GM18498 (cell line): ENCODE measurements around the gene SMARCD1.
A peak's percentile ranks its signal among the peaks of the same experiment; 100 is the strongest.

ENCODE experiments used
- ATAC-seq: cut with Tn5 transposase; IDR thresholded peaks from one replicate; pipeline ENCODE4 v1.9.1; 2021; ENCODE audit warnings: mild to moderate bottlenecking, moderate library complexity; ENCODE audit not compliant: unreplicated experiment

Gene SMARCD1

DNA sequence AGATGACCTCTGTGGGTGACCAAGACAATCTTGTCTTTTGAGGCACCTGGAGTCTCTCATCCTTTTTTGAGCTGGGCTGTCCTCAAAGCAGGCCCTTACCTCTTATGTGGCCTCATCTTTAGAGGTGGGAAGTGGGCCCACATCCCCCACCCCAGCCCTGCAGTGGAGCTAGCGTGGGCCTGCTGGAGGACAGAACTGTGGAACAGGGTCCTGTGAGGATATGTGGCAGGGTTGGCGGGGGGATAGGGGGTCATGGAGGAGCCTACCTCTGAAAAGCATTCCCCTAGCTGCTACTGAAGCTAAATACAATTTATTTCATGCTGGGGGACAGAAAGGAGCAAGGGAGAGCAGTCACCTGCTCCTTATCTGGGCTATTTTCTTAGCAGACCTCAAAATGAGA lies 18.2 kb downstream of the SMARCD1 start:
- no peak for ATAC-seq

DNA sequence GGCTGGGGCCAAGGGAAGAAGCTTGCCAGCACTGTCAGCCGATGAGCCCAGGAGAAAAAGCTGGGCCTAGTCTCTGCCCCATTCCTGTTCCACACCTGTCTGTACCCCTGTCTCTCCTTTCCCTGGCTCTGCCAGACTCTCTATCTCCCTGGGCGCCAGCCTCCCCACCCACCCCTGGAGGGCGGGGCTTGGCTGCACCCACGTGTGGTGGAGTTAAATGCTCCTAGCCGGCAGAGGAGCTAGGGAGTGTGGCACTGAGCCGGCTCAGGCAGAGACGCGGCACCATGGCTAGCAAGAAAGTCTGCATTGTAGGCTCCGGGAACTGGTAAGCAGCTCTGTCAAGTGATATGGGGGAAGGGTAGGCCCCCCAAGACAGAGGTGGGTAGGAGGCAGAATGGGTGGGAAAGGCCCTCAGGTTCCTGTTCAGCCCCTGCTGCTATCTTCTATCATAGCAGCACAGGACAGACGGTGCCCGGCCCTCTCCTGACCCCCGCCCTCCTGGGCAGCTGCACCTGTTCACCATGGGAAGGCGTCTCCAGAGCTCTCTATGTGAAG lies 18.7 kb downstream of the SMARCD1 start, which contains the start of gene GPD1:
GPD1 (plus strand) TSS at position 242 of the 555 bp plus-strand sequence; CDS start at position 285, 43 bp downstream.
- ATAC-seq, result no peak

DNA sequence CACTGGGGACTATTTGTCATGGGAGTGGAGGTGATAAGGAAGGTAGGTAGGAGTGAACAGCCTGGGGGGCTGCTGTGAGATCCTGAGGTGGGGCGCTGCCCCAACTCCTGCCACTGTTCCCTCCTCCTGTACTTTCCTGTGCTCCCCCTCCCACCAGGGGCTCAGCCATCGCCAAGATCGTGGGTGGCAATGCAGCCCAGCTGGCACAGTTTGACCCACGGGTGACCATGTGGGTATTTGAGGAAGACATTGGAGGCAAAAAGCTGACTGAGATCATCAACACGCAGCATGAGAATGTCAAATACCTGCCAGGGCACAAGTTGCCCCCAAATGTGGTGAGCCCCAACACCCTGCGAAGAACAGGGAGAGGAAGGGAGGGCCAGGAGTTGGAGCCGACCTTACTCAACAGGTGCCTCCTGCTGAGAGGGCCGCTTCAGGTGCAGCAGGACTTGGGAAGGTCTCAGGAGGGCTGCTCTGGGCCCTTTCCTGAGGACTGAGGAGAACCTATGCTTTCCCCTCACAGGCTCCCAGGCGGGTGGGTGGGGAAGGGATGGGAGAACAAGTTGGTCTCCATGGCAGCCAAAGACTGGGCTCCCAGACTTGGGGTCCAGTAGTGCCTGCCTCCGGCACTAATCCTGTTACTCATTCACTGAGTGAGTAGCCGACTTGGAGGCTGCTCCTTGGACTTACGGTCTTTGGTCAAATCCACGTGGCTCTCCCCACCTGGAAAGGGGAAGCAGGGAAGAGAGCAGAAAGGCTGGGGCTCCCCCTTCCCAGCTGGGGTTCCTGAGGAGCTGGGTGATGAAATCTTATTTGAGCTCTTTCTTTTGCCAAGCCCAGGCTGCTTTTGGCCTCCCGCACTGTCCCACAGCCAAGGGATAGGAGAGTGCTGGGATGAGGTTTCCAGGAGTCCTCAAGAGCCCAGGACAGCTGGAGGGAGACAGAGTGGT lies 19.6 kb downstream of the SMARCD1 start:
- ATAC-seq, result no peak

DNA sequence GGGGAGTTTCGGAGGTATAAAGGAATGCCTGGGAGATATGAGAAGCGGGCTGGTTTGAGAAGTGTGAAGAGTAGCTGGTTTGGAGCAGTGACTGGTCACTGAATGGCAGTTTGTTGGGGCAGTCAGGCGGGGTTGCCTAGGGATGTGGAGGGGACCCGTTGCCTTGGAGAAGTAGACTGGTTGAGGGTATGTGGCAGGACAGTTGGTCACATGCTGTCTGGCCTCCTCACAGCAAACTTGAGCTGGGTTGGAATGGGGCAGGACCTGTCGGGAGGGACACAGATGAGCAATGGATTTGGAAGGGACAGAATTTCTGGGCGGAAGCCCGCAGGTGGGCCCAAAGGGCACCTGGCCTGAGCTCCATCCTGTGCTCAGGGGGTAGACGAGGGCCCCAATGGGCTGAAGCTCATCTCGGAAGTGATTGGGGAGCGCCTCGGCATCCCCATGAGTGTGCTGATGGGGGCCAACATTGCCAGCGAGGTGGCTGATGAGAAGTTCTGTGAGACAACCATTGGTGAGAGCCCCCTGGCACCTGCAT lies 20.8 kb downstream of the SMARCD1 start:
- no peak for ATAC-seq

DNA sequence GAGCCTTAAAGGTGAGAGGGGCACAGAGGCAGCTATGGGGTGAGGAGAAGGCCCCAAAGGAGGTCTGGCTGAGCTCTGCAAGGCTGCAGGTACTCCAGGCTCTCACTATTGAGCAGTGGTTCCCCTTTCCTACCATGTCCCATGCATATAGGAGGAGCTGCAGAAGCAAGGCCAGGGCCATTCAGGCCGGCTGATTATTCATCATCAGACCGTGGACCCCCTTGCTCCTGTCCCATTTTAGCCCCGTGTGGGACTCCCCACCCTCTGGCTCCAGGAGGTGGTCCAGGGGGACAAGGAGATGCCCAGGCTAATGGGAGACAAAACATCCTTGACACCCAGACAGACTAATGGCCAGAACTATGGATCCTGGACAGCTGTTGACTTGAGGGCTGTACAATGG lies 21.8 kb downstream of the SMARCD1 start:
- ATAC-seq, result no peak

DNA sequence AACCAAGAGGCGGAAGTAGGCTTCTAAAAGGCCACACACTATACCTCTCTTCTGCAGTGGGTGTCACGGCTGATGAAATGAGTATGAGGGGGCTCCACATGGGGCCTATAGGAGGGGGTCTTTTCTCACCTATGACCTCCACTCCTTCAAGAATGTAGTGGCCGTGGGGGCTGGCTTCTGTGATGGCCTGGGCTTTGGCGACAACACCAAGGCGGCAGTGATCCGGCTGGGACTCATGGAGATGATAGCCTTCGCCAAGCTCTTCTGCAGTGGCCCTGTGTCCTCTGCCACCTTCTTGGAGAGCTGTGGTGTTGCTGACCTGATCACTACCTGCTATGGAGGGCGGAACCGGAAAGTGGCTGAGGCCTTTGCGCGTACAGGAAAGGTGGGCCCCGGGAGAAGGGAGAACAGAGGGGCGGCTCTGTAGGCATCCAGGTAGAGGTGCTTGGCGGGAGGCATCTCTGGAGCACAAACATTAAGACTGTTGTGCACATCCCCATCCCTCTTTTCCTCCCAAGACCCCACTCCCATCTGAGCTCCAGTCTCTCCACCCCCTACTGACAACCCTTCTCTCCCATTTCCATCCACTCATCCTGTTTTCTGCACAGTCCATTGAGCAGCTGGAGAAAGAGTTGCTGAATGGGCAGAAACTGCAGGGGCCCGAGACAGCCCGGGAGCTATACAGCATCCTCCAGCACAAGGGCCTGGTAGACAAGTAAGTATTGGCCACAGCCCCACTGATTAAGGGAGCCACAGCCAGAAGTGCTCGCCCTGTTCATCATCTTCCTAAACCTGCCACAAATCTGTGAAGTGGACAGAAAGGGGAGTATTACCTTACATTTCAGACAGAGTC lies 22.5 kb downstream of the SMARCD1 start:
- no peak for ATAC-seq

DNA sequence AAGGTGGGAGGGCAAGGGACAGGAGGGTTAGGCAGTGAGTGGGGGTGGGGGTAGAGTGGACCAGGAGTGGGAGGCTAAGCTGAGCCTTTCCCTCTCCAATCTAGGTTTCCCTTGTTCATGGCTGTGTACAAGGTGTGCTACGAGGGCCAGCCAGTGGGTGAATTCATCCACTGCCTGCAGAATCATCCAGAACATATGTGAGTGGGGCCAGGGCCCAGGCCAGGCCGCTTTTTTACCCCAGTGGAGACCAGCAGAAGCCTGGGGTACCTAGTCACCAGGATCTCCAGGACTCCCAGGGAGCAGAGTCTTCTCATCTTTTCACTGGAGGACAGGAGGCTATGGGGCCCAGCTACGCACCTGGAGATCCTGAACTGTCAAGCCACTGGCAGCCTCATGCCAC lies 24.2 kb downstream of the SMARCD1 start:
- ATAC-seq, result no peak

DNA sequence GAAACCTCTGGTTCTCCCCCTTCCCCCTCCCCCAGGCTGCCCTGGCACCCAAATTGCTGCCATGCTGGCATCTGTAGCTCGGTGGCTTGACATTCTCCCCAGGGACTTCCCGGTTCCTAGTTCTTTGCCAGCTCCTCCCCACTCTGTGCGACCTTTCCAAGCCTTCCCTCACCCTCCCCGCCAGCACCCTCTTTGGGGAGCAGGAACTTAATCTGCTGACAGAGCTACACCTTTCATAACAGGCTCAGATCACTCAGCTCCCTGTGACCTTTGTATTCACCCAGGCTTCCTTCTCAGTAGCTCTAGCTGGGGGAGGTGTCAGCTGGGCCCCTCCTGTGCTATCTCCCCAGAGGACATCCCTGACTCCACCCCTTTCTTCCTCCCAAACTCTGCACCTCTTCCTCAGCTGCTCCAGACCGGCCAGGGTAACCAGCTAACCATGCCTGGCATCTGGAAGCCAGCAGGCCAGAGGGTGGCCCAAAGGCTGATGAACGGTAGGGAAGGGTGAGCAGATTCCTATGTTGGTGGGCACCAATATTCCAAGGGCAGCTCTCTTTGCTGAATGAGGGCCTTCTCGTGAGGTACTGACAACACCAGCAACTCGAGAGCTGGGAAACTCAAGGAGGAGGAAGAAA lies 25.1 kb downstream of the SMARCD1 start:
- no peak for ATAC-seq

DNA sequence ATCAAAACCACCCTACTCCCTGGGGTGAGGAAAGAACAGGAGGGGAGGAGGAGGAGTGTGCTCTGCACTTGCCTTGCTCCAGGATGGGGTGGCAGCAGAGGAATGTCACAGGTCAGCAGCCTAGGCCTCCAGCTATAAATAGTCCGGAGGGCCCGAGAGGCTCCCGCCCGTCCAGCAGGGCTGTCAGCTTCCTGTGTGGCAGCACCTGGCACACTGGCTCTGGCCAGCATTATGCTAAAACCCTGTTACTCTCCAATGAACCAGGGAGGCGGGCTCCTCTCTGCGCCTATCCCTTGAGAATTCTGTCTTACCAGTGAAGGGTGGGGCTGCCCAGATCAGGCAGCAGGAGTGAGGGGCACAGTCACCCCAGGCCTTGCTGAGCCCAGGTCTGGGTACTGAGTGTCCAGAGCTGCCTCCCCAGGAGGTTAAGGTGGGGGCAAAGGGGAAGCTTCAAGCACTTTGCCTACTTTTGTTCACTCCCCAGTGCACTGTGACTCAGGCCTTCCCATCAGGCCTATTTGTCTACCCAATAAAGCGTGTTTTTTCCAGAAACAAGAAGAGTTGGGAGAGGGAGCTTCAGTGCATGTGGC lies 25.7 kb downstream of the SMARCD1 start:
- no peak for ATAC-seq

DNA sequence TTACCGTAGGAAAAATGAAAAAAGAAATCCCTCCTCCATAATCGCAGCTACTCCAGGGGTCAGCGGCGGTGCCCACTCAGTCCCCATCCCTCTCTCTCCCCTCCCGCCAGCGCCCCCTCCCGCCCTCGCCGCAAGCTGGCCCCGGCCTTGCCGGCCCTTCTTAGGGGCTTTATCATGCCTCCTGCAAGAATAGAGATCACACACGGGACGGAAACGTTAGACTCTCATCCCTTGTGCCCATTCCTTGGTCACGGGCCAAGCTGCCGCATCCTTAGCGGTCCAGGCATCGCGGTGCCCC lies 26.2 kb downstream of the SMARCD1 start:
- ATAC-seq, result peak; percentile 4

DNA sequence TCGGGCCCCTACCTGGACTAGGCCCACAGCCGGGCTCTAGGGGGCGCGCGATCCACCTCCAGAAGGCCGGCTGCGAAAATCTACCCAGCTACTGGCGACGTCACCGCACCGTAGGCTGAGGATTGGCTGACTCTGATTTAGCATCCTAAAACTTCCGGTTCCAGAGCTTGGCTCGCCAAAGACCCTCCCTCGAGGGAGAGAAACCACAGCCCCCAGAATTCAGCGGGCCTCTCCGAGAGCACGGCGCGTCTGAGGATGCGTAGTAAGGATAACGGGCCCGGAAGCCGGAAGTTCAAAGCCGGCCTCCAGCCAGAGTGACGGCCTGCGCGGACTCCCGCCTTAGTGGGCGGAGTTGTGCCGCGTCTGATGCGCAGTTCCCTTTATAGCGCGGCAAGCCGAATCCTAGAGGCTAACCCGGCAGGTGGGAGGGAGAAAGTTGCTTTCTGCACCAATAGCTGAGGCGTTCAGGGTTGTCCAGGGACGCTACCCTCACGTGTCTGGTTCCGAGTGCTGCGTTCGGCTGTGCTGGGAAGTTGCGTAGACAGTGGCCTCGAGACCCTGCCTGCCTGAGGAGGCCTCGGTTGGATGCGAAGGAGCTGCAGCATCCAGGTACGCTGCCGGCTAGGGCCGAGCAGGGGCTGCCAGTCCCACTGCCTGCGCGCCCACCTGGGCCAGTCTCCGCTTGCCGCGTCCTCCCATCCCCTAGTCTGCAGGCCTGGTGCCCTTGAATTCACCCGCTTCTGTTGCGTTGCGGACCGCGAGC lies 26.7 kb downstream of the SMARCD1 start, which contains the start of gene COX14:
COX14 (plus strand) TSS at position 544 of the 763 bp plus-strand sequence. CDS start 7,808 bp downstream, outside the sequence.
- ATAC-seq, result peak; percentile 82

DNA sequence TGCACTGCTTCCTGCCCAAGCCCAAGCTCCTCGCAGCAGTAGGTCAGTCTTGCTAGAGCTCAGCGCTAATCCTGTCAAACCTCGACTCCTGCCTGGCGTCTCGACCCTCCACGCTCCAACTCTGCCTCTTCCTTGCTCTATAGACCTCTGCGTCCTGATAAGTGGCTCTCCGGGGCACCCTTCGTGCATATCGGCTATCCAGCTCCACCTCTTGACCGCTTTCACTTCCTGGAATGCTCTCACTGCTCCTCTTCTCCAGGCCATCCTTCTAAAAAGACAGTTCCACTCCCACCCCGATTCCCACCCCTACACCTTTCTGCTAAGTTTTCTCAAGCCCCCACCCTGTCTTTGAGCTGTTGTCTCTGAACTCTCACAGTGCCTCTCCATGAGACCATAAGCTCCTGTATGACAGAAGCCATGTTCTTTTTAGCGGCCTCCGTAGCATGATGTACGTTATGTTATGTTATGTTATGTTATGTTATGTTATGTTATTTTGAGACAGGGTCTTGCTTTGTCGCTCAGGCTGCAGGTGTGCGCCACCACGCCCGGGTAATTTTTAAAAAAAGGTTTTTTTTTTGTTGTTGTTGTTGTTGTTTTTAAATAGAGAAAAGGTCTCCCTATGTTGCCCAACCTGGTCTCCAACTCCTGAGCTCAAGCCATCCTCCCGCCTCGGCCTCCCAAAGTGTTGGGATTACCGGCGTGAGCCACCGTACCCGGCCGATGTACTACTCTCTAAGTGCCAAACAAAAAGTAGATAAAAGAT lies 27.5 kb downstream of the SMARCD1 start:
- no peak for ATAC-seq

DNA sequence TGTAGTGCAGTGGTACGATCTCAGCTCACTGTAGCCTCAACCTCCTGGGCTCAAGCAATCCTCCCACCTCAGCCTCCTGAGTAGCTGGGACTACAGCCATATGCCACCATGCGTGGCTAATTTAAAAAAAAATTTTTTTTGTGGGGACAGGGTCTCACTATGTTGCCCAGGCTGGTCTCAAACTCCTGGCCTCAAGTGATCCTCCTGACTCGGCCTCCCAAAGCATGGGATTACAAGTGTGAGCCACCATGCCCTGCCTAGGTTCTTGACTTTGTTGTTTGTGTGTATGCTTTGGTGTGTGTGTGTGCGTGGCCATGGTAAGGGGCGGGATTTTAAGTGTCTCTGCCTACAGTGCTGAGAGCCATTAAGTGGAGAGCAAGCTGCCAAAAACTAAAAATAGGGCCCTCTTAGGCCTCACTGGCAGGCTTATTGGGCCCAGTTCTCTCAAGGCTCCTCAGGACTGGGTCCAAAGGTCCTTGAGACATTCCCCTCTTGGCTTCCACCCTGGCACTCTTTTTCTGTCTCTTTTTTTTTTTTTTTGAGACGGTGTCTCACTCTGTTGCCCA lies 32.0 kb downstream of the SMARCD1 start:
- no peak for ATAC-seq

DNA sequence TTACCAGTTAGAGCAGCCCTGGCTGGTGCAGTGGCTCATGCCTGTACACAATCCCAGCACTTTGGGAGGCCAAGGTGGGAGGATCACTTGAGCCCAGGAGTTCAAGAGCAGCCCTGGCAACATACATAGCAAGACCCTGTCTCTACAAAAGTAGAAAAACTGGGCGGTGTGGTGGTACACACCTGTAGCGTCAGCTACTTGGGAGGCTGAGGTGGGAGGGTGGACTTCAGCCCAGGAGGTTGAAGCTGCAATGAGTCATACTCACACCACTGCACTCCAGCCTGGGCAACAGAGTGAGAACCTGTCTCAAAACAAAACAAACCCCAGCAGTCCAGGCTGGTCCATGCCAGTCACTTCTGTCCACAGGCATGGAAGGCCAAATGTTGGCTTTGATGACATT lies 34.2 kb downstream of the SMARCD1 start:
- ATAC-seq, result no peak

DNA sequence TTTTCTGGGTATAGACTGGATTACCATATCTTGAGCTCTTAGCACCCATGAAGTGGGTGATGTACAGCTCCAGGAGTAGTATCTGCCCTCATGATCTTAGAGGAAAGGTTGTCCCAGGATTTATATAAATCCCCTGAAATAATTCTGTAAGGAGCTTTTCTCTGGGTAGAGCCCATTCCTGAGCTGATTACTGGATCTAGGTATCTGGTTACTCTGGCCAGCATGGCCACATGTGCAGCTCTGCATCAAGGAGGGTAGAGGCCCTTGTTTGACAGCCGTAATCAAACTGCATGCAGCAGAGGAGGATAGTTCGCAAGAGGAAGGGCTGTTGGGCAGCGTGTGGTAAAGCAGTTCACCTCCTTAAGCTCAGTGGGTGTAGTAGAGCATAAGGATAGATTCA lies 35.4 kb downstream of the SMARCD1 start:
- ATAC-seq, result no peak

DNA sequence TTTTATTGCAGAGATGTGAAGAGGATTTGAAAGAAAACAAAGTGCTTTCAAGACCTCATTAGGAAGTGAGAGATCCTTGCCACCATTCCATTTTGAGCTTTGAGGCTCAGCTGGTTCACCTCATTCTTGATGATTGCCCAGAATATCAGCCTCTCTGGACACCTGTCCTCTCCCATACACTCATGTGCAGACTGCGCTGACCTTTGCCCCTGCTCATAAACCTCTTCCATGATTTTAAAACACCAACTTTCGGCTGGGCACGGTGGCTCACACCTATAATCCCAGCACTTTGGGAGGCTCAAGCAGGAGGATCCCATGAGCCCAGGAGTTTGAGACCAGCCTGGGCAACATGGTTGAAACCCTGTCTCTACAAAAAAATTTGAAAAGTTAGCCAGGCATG lies 35.8 kb downstream of the SMARCD1 start:
- no peak for ATAC-seq

DNA sequence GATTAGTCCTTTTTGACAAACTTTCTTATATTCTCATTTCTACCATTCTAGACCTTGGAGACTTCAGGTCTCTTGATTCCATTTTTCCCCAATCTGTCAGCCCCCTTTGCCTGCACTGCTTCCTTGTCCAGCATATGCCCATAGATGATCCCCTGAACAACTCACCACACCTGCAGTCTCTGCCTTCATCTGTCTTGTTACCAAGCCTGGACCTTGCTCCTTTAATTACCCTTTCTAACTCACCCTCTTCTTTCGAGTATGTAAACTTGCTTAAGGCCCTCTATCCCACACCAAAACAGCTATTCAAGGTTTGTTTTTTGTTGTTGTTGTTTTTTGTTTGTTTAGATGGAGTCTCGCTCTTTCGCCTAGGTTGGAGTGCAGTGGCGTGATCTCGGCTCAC lies 36.5 kb downstream of the SMARCD1 start:
- no peak for ATAC-seq

DNA sequence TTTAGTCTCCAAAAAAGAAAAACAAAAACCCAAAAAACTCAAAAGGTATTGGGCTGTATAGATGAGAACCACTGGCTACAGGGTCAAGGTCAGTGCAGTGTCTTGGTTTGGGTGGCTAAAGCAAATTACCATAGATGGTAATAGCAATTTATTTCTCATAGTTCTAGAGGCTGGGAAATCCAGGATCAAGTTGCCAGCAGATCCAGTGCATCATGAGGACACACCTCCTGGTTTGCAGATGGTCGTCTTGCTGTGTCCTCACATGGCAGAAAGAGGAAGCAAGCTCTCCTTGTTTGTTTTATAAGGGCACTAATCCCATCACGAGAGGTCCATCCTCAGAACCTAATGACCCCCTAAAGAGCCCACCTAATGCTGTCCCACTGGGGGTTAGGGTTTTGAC lies 38.1 kb downstream of the SMARCD1 start:
- no peak for ATAC-seq

DNA sequence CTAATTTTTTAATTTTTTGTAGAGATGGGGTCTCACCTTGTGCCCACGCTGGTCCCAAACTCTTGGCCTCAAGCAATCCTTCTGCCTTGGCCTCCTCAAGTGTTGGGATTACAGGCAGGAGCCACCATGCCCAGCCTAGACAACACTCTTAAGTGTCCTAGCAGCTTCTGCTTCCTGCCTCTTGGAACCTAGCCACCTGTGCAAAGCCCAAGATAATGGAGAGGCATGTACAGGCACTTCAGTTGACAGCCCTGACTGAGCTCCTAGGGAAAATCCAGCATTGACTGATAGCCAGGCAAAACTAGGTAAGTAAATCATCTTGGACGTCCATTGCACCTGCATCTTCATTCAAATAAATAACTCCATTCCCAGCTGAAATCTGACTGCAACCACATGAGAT lies 42.4 kb downstream of the SMARCD1 start:
- ATAC-seq, result no peak
